Pancreas (tissue), 10 donors: Measurements from ENCODE around the gene NR1I3. TPM values are rescaled to one million over a fixed set of nuclear protein-coding genes. Genes with fewer than 3 reads are reported as not detected.

Source experiments
- ATAC-seq, 4 donors: fragments of 200-7000 bp; cut with Tn5 transposase; one replicate each; pipeline versions ENCODE4 v1.8.0 to v1.9.1; 2020; ENCODE audit warnings: mild to moderate bottlenecking in 4 of 4, moderate library complexity in 4 of 4
- DNase-seq, 6 donors: peaks; one replicate each; pipeline ENCODE4 v3.0.0-alpha.2; 2020
- FAIRE-seq: peaks from 2 replicates; lab custom pipeline; 2012; peaks lifted over from hg19 to GRCh38; lab: Jason Lieb, UNC
- H3K27ac ChIP-seq, 4 donors: fragments of 200-600 bp; sonication (generic); 1 replicate in 3 of 4; 2 replicates in 1 of 4; pipeline versions ENCODE4 v1.5.0 to v1.8.0; 2020
- H3K27me3 ChIP-seq, 4 donors: fragments of 200-600 bp; one replicate each; pipeline ENCODE4 v1.8.0; 2021
- H3K36me3 ChIP-seq, 3 donors: fragments of 200-600 bp; sonication (generic) in 1 of 3; one replicate each; pipeline versions ENCODE4 v1.5.0 to v1.8.0; 2020 to 2021
- H3K4me1 ChIP-seq, 3 donors: fragments of 200-600 bp; one replicate each; pipeline ENCODE4 v1.8.0; 2021
- H3K4me3 ChIP-seq, 4 donors: fragments of 200-600 bp; sonication (generic) in 2 of 4; one replicate each; pipeline versions ENCODE4 v1.5.0 to v1.8.0; 2020 to 2021
- H3K9me3 ChIP-seq, 4 donors: fragments of 200-600 bp; one replicate each; pipeline ENCODE4 v1.8.0; 2021
- CTCF ChIP-seq, 4 donors: fragments of 200-600 bp; sonication (generic) in 3 of 4; IDR thresholded peaks; one replicate each; pipeline versions ENCODE4 v1.5.0 to v1.8.0; 2021; ENCODE audit warnings: antibody characterized with exemption in 4 of 4
- WGBS, 2 donors: extraction: QIAGEN DNeasy Blood & Tissue Kit; methylation state at CpG; one replicate each; pipeline ENCODE4 v1.1.7; 2013; 5-methylcytosine and 5-hydroxymethylcytosine counted together
- intact Hi-C, 3 donors: fragments of 100-400 bp; cut with DNase I; formaldehyde crosslinking; loops; one replicate each; pipeline versions ENCODE4 v1.11.1 to v1.14.2; 2022
- polyA plus RNA-seq, 2 donors: library from polyadenylated mRNA; stranded (reverse); fragments of 200-250 nt; gene quantifications; one replicate each; pipeline ENCODE4 v1.2.3, GENCODE V29; 2013
- total RNA-seq, 6 donors: library from RNA; stranded (reverse); fragmentation: NEBNext Ultra II Directional in 4 of 6; extraction: Animal tissue kit (Norgen Biotek cat#: 25700) in 4 of 6; gene quantifications; one replicate each; pipeline versions ENCODE4 v1.2.1 to v1.2.4, GENCODE V29; 2021 to 2023
- donor health status: healthy with polysubstance abuse.
- donor health status: DM: no; HTN: no; CAD: no; lungs with moderate emphysema.
- donor health status: DM: no; HTN: no; CAD: no.
- donor health status: control.
- donor health status: control.
- donor health status: Bipolar disorder and iron deficiency.
- donor health status: DM: yes; HTN: yes; CAD: no.
- donor health status: DM: no; HTN: no; CAD: no.
- donor health status: DM: no; HTN: no; CAD: no.
- donor health status: DM: yes; HTN: yes; CAD: no.

The NR1I3 gene, protein sequence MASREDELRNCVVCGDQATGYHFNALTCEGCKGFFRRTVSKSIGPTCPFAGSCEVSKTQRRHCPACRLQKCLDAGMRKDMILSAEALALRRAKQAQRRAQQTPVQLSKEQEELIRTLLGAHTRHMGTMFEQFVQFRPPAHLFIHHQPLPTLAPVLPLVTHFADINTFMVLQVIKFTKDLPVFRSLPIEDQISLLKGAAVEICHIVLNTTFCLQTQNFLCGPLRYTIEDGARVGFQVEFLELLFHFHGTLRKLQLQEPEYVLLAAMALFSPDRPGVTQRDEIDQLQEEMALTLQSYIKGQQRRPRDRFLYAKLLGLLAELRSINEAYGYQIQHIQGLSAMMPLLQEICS
- total RNA-seq (not detected), polyA plus RNA-seq (under 1 TPM in 1 of 2 donors, not detected in 1; 0.15 TPM)

DNA sequence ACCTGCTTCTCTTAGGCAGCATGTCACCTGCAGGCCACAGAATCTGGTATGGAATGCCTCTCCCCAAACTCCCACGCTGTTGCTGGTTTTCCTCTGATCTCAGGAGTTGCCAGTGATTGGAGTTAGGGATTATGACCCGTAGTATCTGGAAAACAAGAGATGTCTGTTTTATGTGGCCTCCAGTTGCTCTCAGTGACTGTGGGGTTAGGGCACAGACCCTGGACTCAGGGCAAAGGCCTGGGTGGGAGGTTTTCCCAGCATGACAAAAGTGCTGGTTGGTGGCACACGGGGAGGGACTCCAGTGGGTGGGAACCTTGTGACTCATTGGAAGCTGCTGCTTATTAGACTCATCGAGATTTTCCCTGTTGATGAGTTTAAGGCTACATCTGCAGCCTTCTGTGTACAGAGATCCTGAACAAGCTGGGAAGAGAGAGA is at the start of gene NR1I3:
TSS of gene NR1I3 (minus strand) at position 165 of the 435 bp plus-strand sequence. CDS start 1,638 bp downstream, outside the sequence.
- no peak for ATAC-seq
- no peak for TF ChIP-seq CTCF (IDR thresholded peaks at IDR 0.05)
- H3K27ac ChIP-seq: no peak within 1 kb of the TSS
- H3K4me3 ChIP-seq: no peak within 1 kb of the TSS
- no peaks in the 10 kb centered on the region for H3K27me3 ChIP-seq
- no peak for FAIRE-seq
- H3K36me3 ChIP-seq: no peaks in the 10 kb centered on the region
- 63 to 68% methylated on average over 4 of the region's 4 CpGs for WGBS, 2 donors
- no peak for DNase-seq
- intact Hi-C loops: loop anchor here in 1 of 3 donors (10.0 kb wide), 1 partner anchor 47 kb away; no protein-coding TSS in a partner anchor
- no peaks in the 10 kb centered on the region for H3K9me3 ChIP-seq
- no peaks in the 10 kb centered on the region for H3K4me1 ChIP-seq

DNA sequence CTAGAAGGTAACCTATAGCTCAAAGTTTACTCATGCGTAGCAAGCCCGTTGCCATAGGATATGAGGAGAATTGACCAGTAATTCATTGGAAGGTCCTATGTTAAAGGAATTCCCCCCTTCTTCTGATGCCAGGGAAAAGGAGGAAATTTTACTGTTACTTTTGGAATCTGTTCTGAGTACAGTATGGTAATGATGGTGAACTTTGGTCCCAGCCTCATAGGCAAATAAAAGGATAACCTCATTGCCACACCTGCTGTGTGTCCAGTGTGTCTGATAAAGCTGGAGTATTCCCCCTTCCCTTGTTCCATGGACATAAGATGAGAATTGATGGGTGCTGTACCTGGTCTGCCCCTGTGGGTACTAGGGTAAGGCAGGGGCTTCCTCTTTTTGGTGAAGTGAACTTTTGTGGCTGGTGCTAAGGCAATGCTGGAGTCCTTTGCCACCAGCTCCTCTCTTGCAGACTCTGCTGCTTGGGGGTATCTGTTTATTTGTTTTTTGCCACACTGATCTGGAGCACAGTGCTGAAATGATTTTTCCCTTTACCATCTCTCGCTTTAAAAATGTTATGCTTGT is 49.6 kb upstream of the NR1I3 start:
- no peaks in the 10 kb centered on the region for H3K36me3 ChIP-seq
- no peak for ATAC-seq
- intact Hi-C loops: loop anchor here in 1 of 3 donors (10.0 kb wide), 1 partner anchor 53 kb away; the partner anchor contains the start of gene NR1I3

GRCh38 chr1:161285521-161285920 is 47.5 kb upstream of the NR1I3 start:
- Histone ChIP-seq H3K36me3 (no peaks in the 10 kb centered on the region), H3K9me3 (no peaks in the 10 kb centered on the region), H3K4me1 (no peaks in the 10 kb centered on the region), H3K27ac (no peak overlapping the region), H3K4me3 (no peak overlapping the region), H3K27me3 (no peaks in the 10 kb centered on the region)
- DNase-seq: no peak
- ATAC-seq: no peak
- TF ChIP-seq CTCF (IDR thresholded peaks at IDR 0.05): no peak
- 77 to 85% methylated on average over 5 of the region's 5 CpGs for WGBS, 2 donors
- FAIRE-seq: no peak
- intact Hi-C loops: loop anchor here in 1 of 3 donors (10.0 kb wide), 1 partner anchor 51 kb away; the partner anchor contains the start of gene NR1I3

More for the DNA sequence above, 49.6 kb upstream of the NR1I3 start:
- DNase-seq (no peak), FAIRE-seq (no peak)
- Histone ChIP-seq H3K4me1 (no peaks in the 10 kb centered on the region), H3K27ac (no peak overlapping the region), H3K4me3 (no peak overlapping the region), H3K9me3 (no peaks in the 10 kb centered on the region), H3K27me3 (no peaks in the 10 kb centered on the region)
- TF ChIP-seq CTCF (IDR thresholded peaks at IDR 0.05): no peak
- 87 to 97% methylated on average over 3 of the region's 3 CpGs for WGBS, 2 donors

GRCh38 chr1:161285113-161285512 is 47.1 kb upstream of the NR1I3 start:
- DNase-seq (no peak), ATAC-seq (no peak), FAIRE-seq (no peak)
- intact Hi-C loops: loop anchor here in 1 of 3 donors (10.0 kb wide), 1 partner anchor 50 kb away; the partner anchor contains the start of gene NR1I3
- Histone ChIP-seq H3K9me3 (no peaks in the 10 kb centered on the region), H3K4me3 (no peak overlapping the region), H3K4me1 (no peaks in the 10 kb centered on the region), H3K27ac (no peak overlapping the region), H3K36me3 (no peaks in the 10 kb centered on the region), H3K27me3 (no peaks in the 10 kb centered on the region)
- no peak for TF ChIP-seq CTCF (IDR thresholded peaks at IDR 0.05)
- WGBS, 2 donors: 91 to 100% methylated on average over 2 of the region's 2 CpGs
